HG02943 (cell line): ENCODE data around the gene ZNF146.
"Not testable (repeated sequence)": the region's sequence is repeated elsewhere in the genome, so short reads cannot be mapped to it uniquely, and the experiment has no call there.

Experiments used
- ATAC-seq: cut with Tn5 transposase; IDR thresholded peaks from one replicate; pipeline ENCODE4 v1.9.1; 2021; ENCODE audit warnings: mild to moderate bottlenecking, low read depth, moderate library complexity; ENCODE audit not compliant: unreplicated experiment

Gene ZNF146

DNA sequence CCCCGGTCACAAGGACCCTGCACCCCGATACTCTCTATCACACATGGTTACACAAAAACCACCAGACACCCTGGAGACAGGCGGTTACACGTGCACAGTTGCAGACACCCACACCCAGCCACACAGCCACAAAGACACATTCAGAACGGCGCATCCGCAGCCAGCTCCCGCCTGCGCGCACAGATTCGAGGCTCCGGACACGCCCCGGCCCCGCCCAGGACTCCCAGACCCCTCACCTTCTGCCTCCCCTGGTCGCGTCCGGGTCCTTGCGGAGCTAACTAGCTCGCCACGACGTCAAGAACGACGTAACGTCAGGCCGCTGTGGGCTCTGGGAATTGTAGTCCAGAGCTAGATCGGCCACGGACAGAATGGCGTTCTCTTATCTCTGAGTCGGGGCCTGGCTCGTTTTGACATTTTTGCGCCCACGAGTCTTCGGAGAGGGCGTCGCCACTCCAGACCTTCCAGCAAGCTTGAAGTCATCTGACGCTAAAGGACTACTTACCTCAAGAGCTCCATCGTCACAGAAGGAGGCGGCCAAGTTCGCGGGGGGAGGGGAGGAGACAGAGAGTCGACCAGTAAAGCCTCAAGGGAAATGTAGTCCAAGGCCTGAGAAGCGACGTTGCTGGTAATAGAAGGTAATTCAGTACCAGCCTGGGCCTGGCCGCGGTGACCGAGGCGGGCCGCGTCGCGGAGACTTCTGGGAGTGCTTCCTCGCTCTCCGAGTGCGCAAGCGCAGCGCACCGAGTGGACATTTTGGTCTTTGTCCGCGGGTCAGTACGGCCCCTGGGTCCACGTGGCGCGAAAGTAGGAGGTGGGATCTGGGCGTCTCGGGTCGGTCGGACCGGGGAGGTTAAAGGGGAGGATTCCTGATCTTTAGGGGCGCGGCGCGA, at the start of gene ZNF146, which contains the start of gene ZNF565:
TSS of gene ZNF146 (plus strand) at position 721 of the 890 bp plus-strand sequence. CDS start 21,335 bp downstream, outside the sequence.
TSS of gene ZNF565 (minus strand) at position 280 of the 890 bp plus-strand sequence. CDS start 12,680 bp downstream, outside the sequence.
- ATAC-seq: peak; percentile 88

DNA sequence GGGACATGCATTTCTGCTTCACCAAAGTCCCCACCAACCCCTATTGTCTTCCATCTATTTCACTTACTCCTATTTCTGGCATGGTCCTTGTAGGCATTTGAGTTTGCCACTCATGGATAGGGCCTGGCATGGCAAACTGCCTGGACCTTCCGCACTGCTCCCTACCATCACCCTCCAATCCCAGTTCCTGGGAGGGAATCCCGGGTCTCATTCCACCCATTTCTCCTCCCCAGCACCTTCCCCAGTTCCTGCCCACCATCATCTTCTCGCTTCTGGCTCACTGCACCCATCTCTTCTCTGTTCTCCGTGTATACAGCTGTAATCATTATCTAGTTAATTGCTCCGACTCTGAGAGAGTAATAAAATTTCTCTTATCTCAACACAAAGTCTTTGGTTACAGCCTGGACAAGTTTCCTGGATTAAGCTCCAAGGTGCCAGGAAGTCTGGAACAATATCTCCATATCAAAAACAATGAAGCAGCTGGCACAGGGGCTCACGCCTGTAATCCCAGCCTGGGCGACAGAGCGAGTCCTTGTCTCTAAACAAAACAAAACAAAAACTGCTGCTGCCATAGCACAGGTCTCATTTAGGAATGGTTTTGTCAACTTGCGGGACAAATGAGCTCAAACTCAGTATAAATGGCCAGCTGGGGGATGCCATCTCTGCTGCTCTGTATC, 45.7 kb upstream of the ZNF146 start:
- no peak for ATAC-seq

DNA sequence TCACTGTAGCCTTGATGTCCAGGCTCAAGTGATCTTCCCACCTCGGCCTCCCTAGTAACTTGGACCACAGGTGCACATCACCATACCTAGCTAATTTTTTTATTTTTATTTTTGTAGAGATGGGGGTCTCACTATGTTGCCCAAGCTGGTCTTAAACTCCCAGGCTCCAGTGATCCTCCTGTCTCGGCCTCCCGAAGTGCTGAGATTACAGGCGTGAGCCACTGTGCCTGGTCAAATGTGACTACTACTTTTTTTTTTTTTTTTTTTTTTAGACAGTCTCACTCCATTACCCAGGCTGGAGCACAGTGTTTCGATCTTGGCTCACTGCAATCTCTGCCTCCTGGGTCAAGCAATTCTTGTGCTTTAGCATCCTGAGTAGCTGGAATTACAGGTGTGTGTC, 42.1 kb upstream of the ZNF146 start:
- no peak for ATAC-seq

GRCh38 chr19:36173846-36174245, 41.1 kb upstream of the ZNF146 start:
- not testable (repeated sequence) for ATAC-seq

- not testable (repeated sequence) for ATAC-seq
Measured at GRCh38 chr19:36179077-36179476, 35.8 kb upstream of the ZNF146 start.

- ATAC-seq: no peak
Measured at GRCh38 chr19:36182612-36183244, 32.2 kb upstream of the ZNF146 start.

GRCh38 chr19:36183245-36183628, 31.7 kb upstream of the ZNF146 start:
- ATAC-seq: no peak

- not testable (repeated sequence) for ATAC-seq
Measured at GRCh38 chr19:36186722-36187121, 28.2 kb upstream of the ZNF146 start.

GRCh38 chr19:36196249-36196648, 18.7 kb upstream of the ZNF146 start:
- no peak for ATAC-seq

GRCh38 chr19:36198119-36198518, 16.8 kb upstream of the ZNF146 start:
- no peak for ATAC-seq

DNA sequence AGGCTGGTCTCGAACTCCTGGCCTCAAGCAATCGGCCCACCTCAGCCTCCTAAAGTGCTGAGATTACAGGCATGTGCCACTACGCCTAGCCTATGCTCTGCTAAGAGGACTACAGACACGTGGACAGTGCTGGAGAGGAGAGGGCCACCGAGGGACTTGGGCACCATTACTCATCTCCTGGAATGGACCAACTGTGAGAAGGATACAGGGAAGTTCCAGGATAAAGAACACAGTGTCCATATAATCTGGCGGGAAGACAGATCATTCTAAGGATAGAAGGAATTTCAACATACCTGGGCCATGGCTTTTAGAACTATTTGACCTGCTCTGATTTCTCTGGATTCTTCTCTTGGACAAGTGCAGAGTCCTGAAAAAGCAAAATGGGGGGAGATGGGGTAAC, 13.2 kb upstream of the ZNF146 start:
- ATAC-seq: no peak

GRCh38 chr19:36203293-36203692, 11.6 kb upstream of the ZNF146 start:
- no peak for ATAC-seq

DNA sequence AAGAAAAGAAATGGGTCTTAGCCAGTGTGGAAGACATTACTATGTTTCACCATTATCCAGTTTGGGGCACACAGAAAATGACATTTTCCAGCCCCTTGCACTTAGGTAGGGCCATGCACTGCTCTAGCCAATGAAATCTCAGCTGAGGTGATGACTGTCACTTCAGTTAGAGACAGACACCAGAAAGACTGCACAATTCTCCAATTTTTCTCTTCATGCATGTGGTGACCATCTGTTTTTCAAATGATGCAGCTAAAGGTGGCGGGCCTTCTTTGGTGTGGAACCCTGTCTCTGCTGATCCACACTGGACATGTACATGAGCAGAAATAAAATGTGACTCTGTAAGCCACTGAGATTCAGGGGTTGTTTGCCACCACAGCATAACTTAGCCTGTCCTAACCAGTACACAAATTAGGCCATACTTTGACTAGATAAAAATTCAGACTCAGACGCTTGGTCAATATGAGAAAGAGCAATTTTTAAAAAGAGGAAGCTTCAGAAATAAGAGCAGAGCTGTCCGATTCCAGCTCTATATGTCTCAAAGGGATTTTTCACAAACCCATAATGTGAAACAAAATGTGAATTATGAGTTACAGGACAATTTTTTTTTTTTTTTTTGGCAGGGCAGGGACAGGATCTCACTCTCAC, 7.2 kb upstream of the ZNF146 start:
- ATAC-seq: no peak

DNA sequence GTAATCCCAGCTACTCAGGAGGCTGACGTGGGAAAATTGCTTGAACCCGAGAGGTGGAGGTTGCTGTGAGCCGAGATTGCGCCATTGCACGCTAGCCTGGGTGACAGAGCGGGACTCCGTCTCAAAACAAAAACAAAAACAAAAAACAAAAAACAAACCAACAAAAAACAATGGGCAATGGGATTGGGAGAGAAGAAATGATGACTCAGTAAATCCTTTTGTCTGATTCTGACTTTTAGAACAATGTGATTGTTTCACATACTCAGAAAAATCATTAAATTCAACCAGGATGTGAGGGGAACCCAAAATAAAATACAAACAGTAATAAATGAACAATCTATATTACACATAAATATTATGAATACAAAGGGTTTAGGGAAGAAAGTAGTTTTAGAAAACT, 5.5 kb upstream of the ZNF146 start:
- ATAC-seq: no peak

DNA sequence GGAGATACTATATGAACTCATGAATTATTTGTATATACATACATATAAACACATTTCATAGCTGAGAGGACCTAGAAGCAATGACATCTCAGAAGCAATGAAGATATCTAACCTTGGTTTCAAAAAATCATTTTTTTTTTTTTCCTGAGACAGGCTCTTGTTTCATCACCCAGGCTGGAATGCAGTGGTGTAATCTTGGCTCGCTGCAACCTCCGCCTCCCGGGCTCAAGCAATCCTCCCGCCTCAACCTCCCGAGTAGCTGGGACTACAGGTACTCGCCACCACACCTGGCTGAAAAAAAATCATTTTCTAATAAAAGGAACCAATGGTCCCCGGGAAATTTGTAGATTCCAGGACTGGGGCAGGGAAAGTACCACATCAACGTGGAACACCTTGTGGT, 4.4 kb upstream of the ZNF146 start:
- ATAC-seq: no peak

GRCh38 chr19:36212895-36213294, 2.0 kb upstream of the ZNF146 start:
- no peak for ATAC-seq

- ATAC-seq: peak; percentile 25
Measured at GRCh38 chr19:36215276-36216123, 594 bp downstream of the ZNF146 start.

DNA sequence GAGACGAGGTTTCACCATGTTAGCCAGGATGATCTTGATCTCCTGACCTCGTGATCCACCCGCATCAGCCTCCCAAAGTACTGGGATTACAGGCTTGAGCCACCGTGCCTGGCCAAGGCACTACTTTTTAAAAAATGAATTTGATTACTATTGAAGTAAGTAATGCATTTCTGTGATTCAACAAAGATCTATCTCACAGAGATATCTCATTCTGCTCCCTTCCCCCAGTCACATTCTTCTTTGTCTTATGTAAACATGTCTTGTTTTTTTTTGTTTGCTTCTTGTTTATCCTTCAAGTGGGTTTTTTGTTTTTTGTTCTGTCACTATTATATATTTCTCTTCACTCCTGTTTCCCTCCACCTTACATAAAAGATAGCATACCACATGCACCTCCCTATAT, 6.6 kb downstream of the ZNF146 start:
- no peak for ATAC-seq

GRCh38 chr19:36222503-36222902, 7.6 kb downstream of the ZNF146 start:
- no peak for ATAC-seq
